Measurements from ENCODE around the gene TCAF1. TPM values are rescaled to one million over a fixed set of nuclear protein-coding genes. Genes with fewer than 3 reads are reported as not detected.

Gene TCAF1
- total RNA-seq (2022), result 26.7 and 27.1 TPM in 2 replicates
- percentile 71 among the genes with signal in this experiment for Bru-seq, nascent RNA
- BruChase-seq, experiment 1, labeled RNA remaining after a 6-hour chase, result percentile 69 among the genes with signal in this experiment
- BruChase-seq, experiment 2, labeled RNA remaining after a 2-hour chase, result percentile 67 among the genes with signal in this experiment
- long read RNA-seq, full-length matches to known transcripts, result 3 of 11 reads
- long read RNA-seq, partial matches to known transcripts, result 0 of 11 reads
- long read RNA-seq, other reads (novel, unspliced or antisense), result 8 of 11 reads

- no TSS peak for BruUV-seq (replicated peaks)
- intact Hi-C loops (cut with micrococcal nuclease; ENCODE audit: unreplicated experiment), result loop anchor here (2.0 to 5.0 kb wide), 3 partner anchors 71 to 226 kb away; no protein-coding TSS in a partner anchor
- Mint-ChIP-seq H3K27ac (ENCODE audit: unreplicated experiment) (peak within 1 kb of the TSS; percentile 83), H3K27me3 (ENCODE audit: unreplicated experiment) (no peaks in the 10 kb centered on the region), H3K4me1 (ENCODE audit: low read depth, unreplicated experiment) (peaks cover 33% of the 10 kb centered on the region), H3K36me3 (ENCODE audit: insufficient read depth, unreplicated experiment) (peaks cover 15% of the 10 kb centered on the region), H3K4me3 (ENCODE audit: low read depth, unreplicated experiment) (peak within 1 kb of the TSS; percentile 88), H3K9me3 (ENCODE audit: low read depth, unreplicated experiment) (no peaks in the 10 kb centered on the region)
- TF ChIP-seq CTCF (IDR thresholded peaks at IDR 0.05; ENCODE audit: unreplicated experiment), result peak; percentile 28
- CTCF ChIA-PET, result interaction anchor here (0.6 to 3.1 kb wide), 10 partner anchors 9 to 276 kb away, joined by 3 to 32 read pairs (median 4); no protein-coding TSS in a partner anchor
- peak; percentile 93 for DNase-seq
These were observed at the start of gene TCAF1 for GRCh38 chr7:143901668-143902331. TSS of gene TCAF1 (minus strand) at chr7:143902176. CDS start at chr7:143876608, 25,568 bp downstream.

- H3K27ac Mint-ChIP-seq (ENCODE audit: unreplicated experiment), result no peak overlapping the region
These were observed 46.8 kb upstream of the TCAF1 start for GRCh38 chr7:143948733-143949132.

GRCh38 chr7:143947111-143947510, 45.1 kb upstream of the TCAF1 start:
- H3K36me3 Mint-ChIP-seq (ENCODE audit: insufficient read depth, unreplicated experiment), result no peaks in the 10 kb centered on the region
- no peak for DNase-seq
- no peak overlapping the region for H3K27ac Mint-ChIP-seq (ENCODE audit: unreplicated experiment)
- intact Hi-C loops (cut with micrococcal nuclease; ENCODE audit: unreplicated experiment), result no loop called here
- no peaks in the 10 kb centered on the region for H3K4me1 Mint-ChIP-seq (ENCODE audit: low read depth, unreplicated experiment)
- BruUV-seq (replicated peaks), result no TSS peak
- H3K27me3 Mint-ChIP-seq (ENCODE audit: unreplicated experiment), result peaks cover 16% of the 10 kb centered on the region
- TF ChIP-seq CTCF (IDR thresholded peaks at IDR 0.05; ENCODE audit: unreplicated experiment), result no peak
- CTCF ChIA-PET, result no interaction called here
- no peak overlapping the region for H3K4me3 Mint-ChIP-seq (ENCODE audit: low read depth, unreplicated experiment)
- peaks cover 7% of the 10 kb centered on the region for H3K9me3 Mint-ChIP-seq (ENCODE audit: low read depth, unreplicated experiment)

More at GRCh38 chr7:143948733-143949132, 46.8 kb upstream of the TCAF1 start:
- no peak for DNase-seq
- H3K4me1 Mint-ChIP-seq (ENCODE audit: low read depth, unreplicated experiment), result no peaks in the 10 kb centered on the region
- no peak overlapping the region for H3K4me3 Mint-ChIP-seq (ENCODE audit: low read depth, unreplicated experiment)
- no TSS peak for BruUV-seq (replicated peaks)
- peaks cover 10% of the 10 kb centered on the region for H3K9me3 Mint-ChIP-seq (ENCODE audit: low read depth, unreplicated experiment)
- intact Hi-C loops (cut with micrococcal nuclease; ENCODE audit: unreplicated experiment), result no loop called here
- H3K36me3 Mint-ChIP-seq (ENCODE audit: insufficient read depth, unreplicated experiment), result no peaks in the 10 kb centered on the region
- peaks cover 12% of the 10 kb centered on the region for H3K27me3 Mint-ChIP-seq (ENCODE audit: unreplicated experiment)
- CTCF ChIA-PET, result no interaction called here
- TF ChIP-seq CTCF (IDR thresholded peaks at IDR 0.05; ENCODE audit: unreplicated experiment), result no peak

GRCh38 chr7:143945423-143945822, 43.4 kb upstream of the TCAF1 start:
- intact Hi-C loops (cut with micrococcal nuclease; ENCODE audit: unreplicated experiment), result no loop called here
- Mint-ChIP-seq H3K36me3 (ENCODE audit: insufficient read depth, unreplicated experiment) (no peaks in the 10 kb centered on the region), H3K27me3 (ENCODE audit: unreplicated experiment) (peaks cover 24% of the 10 kb centered on the region), H3K4me3 (ENCODE audit: low read depth, unreplicated experiment) (no peak overlapping the region), H3K4me1 (ENCODE audit: low read depth, unreplicated experiment) (no peaks in the 10 kb centered on the region), H3K9me3 (ENCODE audit: low read depth, unreplicated experiment) (peaks cover 7% of the 10 kb centered on the region), H3K27ac (ENCODE audit: unreplicated experiment) (no peak overlapping the region)
- CTCF ChIA-PET, result no interaction called here
- DNase-seq, result no peak
- no peak for TF ChIP-seq CTCF (IDR thresholded peaks at IDR 0.05; ENCODE audit: unreplicated experiment)
- no TSS peak for BruUV-seq (replicated peaks)

Measured in Calu3 (cell line).